Fibroblast of lung (primary cell): Measurements from ENCODE around the gene ASF1A.

Experiments
- EZH2 ChIP-seq: IDR thresholded peaks from 2 replicates; pipeline ENCODE4 v1.5.1; 2012; ENCODE audit warnings: low read length, control low read depth, mild to moderate bottlenecking; ENCODE audit errors: missing control alignments
- TF ChIP-seq, protein P1 (sequence below), 2 donors: IDR thresholded peaks in 1 of 2; conservative IDR thresholded peaks in 1 of 2; 1 replicate in 1 of 2; 2 replicates in 1 of 2; pipeline ENCODE4 v1.5.1; 2011 to 2012; ENCODE audit warnings: low read length in 2 of 2, control low read depth in 1 of 2, inconsistent platforms in 1 of 2, low read depth in 1 of 2, mild to moderate bottlenecking in 1 of 2

DNA sequence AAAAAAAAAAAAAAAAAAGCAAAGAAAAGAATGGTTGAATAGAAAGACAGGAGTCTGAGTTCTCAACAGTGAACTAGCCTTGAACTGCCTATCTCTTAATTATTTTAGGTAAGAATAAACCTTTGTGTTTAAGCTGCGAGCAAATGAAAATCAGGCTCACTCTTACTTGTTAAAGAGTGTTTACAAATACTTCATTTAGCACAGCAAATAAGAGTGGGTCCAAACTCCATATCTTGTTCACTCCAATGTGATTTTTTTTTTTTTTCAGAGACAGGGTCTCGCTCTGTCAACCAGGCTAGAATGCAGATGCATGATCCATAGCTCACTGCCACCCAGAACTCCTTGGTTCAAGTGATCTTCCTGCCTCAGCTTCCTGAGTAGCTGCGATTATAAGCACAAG lies 29.1 kb downstream of the ASF1A start:
- TF ChIP-seq, protein P1, sequence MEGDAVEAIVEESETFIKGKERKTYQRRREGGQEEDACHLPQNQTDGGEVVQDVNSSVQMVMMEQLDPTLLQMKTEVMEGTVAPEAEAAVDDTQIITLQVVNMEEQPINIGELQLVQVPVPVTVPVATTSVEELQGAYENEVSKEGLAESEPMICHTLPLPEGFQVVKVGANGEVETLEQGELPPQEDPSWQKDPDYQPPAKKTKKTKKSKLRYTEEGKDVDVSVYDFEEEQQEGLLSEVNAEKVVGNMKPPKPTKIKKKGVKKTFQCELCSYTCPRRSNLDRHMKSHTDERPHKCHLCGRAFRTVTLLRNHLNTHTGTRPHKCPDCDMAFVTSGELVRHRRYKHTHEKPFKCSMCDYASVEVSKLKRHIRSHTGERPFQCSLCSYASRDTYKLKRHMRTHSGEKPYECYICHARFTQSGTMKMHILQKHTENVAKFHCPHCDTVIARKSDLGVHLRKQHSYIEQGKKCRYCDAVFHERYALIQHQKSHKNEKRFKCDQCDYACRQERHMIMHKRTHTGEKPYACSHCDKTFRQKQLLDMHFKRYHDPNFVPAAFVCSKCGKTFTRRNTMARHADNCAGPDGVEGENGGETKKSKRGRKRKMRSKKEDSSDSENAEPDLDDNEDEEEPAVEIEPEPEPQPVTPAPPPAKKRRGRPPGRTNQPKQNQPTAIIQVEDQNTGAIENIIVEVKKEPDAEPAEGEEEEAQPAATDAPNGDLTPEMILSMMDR (conservative IDR thresholded peaks at IDR 0.05 in 1 of 2, IDR thresholded peaks at IDR 0.05 in 1 of 2; ENCODE audit: low read depth in 1 of 2, low read length in 2 of 2) = no peak
- TF ChIP-seq EZH2 = no peak
